ENCODE measurements around the gene NPTN.
"Not testable (repeated sequence)": the region's sequence is repeated elsewhere in the genome, so short reads cannot be mapped to it uniquely, and the experiment has no call there.

The NPTN gene

DNA sequence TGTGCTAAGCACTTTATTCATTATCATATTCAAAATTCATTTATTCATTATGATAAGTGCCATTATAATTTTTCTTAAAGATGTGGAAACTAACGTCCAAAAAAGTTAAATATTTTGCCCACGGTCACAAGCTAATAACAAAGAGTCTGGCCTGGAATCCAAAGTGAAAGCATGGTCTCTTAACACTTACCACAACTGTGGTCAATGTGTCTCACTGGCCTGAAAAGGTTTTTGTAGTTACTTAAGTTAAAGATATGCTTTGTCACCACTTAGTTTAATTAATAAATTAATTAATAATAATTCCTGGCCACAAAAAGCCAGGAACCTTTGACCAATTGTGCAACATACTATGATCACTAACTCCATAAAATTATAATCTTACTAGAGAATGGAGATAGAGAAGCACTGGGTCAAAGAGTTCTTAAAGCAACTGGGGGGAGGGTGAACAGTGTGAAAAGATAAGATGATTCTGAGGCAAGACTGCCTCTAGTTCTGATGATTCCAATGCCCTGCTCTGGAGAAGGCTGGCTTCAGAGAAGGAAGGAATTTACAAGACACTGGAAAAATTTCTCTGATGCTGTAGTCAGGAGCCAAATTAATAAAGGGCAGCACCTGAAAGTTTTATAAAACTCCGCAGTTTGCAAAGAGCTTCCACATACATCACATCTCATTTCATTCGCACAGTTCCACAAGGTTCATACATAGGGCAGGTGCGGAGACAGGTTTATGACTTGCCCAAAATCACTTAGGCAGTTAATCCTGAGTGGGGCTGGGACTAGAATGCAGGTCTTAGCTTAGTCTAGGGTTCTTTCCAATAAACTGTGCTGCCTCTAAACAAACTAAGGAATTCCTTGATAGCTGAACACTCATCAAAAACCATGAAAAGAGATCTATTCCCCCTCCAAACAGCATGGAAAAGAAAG lies 32.5 kb downstream of the NPTN start:
- no peak for DNase-seq (ENCODE audit: low read depth)

DNA sequence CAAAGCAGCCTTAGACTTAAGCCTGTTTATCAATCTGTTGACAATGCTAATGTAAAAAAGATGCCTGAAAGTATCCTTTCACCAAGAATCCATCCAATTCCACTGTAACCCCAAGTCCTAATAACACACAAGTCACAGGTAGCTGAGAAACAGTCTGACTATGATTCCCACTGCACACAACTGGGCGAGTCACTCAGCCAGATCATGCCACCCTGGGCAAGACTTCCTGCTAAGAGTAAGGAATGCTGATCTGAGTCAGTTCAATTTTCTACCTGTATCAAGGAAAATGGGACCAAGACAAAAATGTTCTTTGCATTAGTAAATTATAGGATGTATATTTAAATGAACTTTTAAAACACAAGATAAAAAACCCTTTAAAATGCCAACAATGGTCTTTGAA lies 33.3 kb downstream of the NPTN start:
- DNase-seq (ENCODE audit: low read depth) = peak; percentile 20

DNA sequence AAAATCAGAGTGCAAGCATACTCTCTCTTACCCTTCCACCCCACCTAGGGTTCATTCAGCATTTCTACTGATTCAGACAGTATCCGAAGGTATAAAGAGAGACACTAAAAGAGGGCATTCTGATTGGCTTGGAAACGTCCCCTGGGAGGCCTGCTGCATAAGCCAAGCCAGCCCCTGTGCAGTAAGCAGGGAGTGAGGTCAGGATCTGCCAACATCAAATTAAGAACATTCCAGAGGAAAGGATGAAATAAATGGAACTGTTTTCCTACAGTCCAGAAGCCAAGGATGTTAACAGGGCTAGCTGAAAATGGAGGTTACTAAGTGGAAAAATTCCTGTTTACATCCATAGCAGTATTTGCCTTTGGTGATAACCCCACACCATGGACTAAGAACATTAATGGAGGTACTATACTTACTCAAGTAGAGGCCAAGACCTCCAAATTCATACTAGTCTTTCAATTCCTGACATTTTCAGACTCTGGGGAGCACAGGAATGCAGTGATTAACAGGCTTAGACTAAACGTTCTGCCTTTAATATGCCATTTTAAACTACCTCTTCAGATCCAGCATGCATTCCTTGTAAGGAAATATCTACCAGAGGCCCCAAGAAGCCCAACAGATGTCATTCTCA lies 34.5 kb downstream of the NPTN start:
- no peak for DNase-seq (ENCODE audit: low read depth)

DNA sequence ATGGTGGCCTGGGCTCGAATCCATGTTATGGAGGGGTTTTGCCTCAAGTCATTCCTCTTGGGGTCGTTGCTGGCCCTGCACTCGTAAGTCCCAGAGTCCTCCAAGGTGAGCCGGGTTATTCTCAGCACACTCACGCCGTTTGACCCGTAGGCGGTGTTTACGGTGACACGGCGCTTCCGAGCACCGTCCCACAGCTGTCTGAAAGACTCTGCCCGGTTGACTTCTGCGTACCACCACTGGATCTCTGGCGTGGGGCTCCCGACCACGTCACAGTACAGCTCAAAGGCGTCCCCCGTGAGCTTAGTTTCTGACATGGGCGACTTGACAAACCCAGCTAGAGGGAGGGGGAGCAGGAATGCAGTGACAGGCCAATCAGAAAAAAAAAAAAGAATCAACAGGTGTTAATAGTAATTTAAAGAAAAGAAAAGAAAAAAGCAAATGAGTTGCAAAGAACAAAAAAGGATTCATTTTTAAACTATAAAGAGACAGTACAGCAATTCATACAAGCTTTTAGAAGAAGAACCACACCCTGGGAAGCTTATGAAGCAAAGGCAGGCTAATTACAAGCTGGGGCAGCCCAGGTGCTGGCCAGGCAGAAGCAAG lies 36.1 kb downstream of the NPTN start:
- no peak for DNase-seq (ENCODE audit: low read depth)

DNA sequence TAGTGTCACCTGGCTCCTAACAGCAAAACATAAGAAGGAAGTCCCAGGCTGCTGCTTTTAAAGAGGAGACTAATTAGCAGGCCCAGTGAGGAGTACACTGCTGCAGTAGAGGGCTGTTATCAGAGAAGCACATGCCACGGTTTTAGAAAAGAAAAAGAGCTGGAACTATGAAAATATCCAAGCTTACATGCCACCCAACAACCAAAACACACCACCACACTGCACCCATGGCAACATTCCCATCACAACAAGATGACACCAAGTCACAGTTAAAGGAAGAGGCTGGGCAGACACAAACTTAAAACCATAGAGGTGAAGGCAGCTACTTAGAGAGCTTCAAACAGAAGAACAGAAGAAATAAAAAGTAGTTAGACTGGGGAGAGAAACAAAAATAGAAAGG lies 37.0 kb downstream of the NPTN start:
- no peak for DNase-seq (ENCODE audit: low read depth)

DNA sequence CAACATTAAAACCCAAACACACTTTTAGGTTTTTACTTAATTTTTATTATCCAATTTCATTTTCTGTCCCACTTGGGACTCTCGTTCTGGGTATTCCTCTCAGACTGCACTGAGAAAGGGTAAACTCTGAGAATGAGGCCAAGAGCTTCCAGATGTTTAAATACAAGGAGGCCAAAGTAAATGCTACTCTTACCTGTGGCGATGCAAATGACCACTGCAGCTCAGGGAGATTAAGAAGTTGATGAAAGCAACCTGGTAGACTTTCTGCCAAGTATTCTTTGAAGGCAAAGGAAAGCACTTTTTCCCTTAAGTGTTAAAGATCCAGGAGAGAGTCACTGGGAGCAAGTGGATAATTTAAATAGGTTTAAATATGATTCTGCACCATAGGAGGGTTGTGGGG lies 39.1 kb downstream of the NPTN start:
- DNase-seq (ENCODE audit: low read depth) = no peak

DNA sequence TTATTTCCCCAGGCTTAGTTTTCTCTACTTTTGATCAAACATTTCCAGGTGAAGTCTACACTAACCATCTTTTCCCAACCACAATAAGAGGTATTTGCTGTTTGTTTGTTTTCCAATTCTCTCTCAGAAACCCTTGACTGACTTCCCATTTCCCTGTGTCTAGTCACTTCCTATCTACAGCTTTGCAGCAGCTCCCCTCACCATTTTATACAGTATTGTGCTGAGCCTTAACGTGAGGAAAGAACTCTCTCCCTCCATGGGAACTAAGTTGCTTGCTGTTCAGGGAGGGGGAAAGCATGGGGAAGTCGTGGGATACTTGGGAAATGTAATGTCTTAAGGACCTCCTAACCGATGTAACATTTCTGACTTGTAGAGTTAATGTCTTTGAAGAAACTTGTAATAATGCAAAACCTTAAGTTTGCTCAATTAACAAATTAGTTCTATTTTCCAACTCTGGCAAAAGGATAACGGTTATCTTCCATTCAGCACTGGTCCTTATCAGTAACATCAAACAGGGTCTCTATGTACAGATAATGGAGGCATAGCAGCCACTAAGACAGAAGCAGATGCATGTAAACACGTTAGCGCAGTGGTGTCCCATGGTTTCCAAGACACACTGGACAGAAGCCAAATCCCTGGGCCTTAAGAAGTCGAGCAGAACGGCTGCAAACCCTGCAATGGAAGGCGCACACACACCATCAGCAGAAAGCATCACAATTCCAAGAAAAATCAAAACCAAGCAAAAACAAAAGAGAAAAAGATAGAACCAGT lies 39.7 kb downstream of the NPTN start:
- DNase-seq (ENCODE audit: low read depth) = no peak

DNA sequence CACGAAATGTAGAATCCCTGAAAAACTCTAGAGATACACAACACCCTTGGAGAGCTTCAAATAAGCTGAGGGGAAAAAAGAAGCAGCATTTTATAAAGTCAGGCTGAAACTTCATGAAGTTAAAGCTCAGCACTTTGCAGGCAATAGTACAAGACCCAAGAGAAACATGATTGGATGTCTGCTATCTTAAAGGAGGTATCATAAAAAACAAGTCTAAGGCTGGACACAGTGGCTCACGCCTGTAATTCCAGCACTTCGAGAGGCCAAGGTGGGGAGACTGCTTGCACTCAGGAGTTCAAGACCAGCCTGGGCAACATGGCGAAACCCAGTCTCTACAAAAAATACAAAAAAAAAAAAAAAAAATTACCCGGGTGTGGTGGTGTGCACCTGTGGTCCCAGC lies 42.9 kb downstream of the NPTN start:
- DNase-seq (ENCODE audit: low read depth) = no peak

DNA sequence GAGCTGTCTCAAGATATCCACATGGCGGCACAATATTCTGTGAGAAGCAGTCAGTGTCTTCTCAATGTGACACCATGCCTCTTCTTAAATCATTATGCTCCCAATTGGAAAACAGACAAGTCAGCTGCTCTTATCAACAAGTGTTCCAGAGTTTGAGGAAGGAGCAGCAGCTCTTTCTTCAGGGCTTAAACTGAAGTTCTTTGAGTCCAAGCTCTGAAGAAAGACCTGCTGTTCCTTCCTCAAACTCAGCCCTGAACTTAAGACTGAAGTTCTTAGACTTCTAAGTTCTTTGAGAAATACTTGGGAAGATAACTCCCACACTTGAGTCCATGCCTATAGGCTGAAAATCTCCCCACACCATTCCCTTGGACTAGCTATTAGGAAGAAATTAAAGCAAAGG lies 43.4 kb downstream of the NPTN start:
- DNase-seq (ENCODE audit: low read depth) = no peak

DNA sequence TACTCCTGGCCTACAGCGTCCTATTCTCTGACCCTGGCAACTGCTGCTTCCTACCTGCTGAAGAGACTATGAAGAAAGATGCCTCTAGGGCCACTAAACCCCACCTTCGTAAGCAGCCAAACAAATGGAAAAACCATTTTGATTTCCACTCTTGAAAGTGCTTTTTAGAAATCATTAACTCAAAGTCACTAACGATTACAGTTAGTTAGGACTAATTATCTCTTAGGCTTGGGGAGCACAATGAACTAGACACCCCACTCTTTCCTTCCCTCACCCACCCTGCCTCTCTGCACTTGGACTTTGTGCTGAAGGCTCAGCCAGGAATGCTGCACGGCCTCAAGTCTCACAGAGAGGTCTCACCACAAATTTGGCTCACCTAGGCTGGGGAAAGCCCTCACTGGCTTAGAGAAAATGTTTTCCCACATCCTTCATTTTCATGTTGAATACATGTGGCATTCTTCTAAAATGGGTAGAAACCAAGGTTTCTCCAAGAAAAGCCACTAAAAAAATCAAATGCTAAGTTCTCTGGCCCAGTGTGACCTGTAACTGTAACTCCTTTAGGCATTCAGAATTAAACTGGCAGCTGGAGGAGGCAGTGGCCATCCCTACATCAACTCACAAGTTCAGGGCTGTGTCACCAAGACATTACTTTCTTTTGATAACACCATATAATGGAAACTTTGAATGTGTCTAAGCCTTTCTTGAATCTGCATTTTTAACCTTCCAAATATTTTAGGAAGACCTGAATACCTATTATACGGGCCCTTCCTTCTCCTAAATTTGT lies 47.1 kb downstream of the NPTN start:
- DNase-seq (ENCODE audit: low read depth) = no peak

DNA sequence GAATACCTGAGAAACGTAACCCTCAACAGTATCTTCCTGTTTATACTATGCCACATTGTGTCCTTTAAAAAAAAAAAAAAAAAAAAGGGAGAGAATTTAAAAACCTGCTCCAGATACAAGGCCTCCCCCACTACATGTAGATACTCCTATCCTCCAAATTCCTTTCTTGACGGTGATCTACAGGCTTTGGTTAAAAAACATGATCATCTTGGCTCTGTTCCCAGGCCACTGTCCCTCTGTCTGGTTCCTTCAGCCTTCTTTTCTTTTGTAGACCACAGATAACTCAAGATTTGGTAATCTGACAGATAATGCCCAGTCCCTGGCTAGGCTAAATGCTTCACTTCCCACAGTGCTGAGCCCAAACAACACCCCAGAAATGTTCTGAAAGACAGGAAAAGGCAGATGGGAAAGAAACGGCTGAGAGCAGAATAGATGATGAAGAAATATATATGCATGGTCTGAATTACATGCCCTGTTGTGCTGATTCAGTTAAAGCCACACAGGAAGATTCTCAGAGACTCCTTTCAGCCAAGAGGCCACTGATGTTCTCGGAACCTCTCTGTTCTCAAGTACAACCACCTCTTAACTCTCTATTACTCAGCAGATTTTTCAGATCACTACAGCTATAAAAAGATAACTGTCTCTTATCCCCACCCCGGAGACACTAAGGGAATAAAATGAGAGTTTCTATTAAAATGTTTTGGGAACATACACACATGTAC lies 48.3 kb downstream of the NPTN start:
- no peak for DNase-seq (ENCODE audit: low read depth)

DNA sequence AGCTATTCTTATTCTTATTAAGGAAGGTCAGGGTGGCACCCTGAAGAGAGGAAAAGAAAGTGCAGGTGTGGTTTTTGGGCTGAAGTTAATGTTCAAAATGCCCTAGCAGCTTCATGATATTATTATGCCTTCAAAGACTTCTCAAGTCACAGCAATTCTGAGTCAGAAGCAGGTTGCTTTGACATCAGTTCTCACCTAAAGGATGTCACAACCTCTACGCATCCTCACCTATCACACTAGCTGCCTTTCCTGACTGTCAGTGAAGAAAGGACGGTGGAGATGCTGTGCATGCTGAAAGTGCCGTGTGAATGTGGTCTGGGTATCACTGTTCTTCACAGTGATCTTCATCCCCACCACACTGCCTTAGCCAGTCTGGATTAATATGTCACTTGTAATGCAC lies 49.6 kb downstream of the NPTN start:
- no peak for DNase-seq (ENCODE audit: low read depth)

DNA sequence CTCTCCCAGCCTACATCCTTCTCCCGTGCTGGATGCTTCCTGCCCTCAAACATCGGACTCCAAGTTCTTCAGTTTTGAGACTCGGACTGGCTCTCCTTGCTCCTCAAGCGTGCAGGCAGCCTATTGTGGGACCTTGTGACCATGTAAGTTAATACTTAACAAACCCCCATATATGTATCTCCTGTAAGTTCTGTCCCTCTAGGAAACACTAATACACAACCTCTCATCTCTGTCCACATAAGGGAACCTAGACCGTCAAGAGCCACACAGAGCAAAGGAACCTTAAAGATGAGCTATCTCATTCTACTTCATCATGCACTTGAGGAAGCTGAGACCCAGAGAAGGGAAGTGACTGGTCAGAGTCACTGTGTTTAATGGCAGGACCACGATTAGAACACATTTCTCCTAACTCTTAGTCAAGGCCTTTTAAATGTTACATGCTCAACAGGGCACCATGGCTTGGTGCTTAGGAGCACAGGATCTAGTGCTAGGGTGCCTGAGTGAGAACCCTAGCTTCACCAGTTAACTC lies 50.3 kb downstream of the NPTN start:
- DNase-seq (ENCODE audit: low read depth) = no peak

DNA sequence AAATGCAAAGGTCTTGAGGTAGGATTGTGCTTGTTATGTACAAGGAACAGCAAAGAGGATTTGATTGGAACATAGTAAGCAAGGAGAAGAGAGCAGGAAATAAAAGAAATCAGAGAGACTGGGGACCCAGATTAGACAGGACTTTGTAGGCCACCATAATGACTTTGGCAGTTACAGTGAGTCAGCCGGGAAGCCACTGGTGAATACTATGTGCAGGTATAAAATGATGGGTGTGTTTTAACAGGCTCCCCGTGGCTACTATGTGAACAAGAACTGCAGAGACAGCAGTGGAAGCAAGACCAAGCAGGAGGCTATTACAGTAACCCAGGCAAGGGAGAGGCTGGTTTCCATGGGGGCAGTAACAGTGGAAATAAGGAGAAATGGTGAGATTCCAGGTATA lies 55.2 kb downstream of the NPTN start:
- DNase-seq (ENCODE audit: low read depth) = no peak

DNA sequence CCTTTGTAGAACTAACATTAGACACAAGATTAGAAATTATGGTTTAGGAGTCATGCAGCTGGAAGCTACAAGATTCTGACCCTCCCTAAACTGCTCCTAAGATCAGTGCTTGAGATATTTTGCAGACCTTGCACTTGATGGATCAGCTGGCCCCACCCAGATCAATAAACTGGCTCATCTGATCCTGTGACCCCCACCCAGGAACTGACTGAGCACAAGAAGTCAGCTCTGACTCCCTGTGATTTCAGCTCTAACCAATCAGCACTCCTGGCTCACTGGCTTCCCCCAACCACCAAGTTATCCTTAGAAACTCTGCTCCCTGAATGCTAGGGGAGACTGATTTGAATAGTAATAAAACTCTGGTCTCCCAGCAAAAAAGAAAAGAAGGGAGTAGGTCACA lies 55.6 kb downstream of the NPTN start:
- DNase-seq (ENCODE audit: low read depth) = not testable (repeated sequence)

DNA sequence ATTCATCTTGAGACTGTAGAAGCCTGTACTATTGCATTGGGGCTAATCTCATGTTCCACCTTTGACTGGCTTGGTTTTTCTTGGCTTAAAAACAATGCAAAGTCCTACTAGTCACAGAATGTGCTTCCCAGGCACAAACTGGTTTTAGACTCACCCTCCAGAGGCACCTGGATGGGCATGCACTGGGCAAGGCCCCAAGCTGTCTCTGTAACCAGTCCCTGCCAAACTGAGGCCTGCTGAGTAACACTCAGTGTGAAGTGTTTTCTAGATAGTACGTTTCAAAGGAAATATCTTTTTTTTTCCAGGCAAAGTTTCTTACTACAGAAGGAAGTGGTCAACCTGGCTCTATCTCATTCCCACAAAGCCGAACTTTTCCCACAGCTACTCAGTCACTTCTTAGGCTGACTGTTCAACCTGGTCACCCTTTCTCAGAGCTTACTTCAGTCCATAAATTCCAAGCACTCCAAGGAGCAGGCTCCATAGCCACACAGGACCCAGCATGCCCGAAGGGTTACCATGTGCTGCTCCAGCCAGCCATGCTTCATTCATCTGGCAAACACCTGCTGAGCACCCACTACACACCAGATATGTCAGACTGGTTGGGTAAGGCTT lies 57.4 kb downstream of the NPTN start:
- DNase-seq (ENCODE audit: low read depth) = no peak

DNA sequence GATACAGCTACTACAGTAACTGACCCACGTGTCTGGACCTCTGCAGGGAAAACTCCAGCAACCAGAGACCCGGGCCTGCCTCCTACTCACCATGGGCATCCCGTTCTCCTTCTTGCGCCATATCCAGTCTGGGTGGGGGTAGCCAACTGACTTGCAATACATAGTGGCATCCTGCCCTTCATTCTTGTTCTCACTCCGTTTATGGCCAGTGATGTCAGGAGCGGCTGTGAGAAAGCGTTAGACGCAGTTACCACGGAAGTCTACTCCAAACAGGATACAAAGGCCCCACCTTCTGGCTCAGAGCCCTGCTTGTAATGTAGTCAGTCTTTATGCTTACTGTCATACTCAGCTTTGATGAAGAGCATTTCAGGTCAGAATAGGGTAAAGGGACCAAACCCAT lies 59.6 kb downstream of the NPTN start:
- no peak for DNase-seq (ENCODE audit: low read depth)

DNA sequence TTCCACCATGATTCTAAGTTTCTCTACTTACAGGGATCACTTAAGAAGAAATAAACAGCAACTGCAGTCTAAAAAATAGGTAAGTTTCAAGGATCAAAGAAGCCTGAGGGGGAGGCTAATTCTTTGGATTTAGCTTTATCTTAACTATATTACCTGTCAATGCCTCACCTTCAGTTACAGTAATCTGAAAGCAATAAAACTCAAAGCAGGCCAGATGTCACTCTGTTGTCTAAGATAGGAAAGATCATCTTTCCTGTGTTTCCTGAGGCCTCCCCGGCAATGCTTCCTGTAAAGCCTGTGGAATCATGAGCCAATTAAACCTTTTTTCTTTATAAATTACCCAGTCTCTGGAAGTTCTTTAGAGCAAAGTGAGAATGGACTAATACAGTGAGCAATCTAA lies 60.2 kb downstream of the NPTN start:
- DNase-seq (ENCODE audit: low read depth) = no peak

DNA sequence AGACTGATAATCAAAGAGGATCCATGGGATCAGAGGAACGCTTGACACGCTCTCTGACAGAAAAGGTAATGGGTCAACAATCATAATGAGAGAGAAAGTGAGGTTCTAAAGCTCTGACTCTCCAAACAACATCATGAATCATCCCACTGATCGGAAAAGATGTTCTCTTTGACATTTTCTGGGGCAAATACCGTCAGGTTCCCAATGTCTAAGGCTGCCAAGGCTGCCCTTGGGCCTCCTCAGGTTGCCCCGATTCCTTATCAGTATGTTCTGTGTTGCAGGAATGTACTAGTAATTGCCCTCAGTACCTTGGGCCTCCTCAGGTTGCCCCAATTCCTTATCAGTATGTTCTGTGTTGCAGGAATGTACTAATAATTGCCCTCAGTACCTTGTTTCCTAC lies 60.9 kb downstream of the NPTN start:
- DNase-seq (ENCODE audit: low read depth) = no peak

DNA sequence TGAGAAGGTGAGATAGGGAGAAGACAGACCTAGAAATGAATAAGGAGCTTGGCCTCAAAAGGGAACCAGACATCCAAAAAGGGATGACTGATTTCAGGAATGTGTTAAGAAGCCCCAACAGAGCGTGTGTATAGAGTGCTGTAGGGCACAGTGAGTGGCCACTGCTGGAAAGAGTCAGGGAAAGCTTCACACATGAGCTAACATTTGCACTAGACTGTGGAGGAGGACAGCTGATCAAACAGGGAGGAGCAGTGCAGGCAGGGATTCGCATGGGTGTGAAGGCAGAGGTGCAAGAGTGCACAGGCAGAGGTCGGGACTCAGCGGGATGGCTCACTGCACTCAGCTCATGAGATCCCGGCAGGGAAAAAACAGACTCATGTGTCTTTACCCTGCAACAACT lies 61.8 kb downstream of the NPTN start:
- no peak for DNase-seq (ENCODE audit: low read depth)
